IPS-NIHi7 (cell line): Measurements from ENCODE around the gene STK32B.
A peak's percentile ranks its signal among the peaks of the same experiment; 100 is the strongest.

Experiments used
- DNase-seq: peaks from one replicate; pipeline ENCODE4 v3.0.0; 2012; ENCODE audit warnings: mixed read lengths; ENCODE audit errors: extremely low spot score

Gene STK32B

DNA sequence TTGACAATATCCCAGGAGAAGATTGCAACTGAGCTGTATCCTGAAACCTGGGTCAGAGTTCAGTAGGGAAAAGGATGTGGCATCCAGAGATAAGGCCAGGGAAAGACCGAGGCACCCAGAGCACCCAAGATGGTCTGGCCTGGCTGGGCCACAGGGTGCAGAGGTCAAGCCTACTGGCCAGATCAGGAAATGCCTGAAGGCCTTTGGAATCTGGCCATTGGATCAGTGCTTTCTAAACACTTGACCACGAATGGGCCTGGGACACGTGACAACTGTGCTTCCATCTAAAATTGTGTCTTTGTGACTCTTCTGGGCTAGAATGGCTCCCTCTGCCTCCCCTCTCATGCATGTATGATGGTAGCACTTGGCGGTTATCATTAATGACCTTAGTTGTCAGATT, 340.2 kb downstream of the STK32B start:
- no peak for DNase-seq

DNA sequence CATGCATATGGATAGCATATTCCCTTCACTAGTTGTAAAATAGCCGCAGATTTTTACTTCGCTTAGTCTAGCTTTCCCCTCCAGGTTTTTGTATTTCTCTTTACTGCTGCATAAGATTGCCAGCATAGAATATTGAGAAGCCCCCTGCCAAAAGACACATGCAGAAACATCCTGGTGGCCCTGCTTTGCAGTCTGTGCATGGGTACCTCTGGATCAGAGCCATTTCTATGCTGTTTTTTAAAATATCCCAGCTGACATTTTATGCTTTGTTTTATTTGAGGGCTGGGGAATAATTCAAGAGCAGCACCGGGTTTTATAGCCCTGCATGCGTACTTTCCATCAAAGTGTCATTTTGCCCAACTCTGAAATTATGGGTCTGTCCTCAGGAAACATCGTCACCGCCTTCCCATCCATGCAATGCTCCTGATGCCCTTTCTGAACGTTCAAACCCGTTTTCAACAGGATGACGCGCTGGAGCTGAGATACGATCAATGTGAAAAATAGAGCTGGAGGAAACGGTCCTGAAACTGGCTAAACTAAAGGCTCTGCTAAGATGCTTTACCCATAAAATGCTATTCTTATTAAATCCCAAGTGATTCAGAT, 342.7 kb downstream of the STK32B start:
- no peak for DNase-seq

DNA sequence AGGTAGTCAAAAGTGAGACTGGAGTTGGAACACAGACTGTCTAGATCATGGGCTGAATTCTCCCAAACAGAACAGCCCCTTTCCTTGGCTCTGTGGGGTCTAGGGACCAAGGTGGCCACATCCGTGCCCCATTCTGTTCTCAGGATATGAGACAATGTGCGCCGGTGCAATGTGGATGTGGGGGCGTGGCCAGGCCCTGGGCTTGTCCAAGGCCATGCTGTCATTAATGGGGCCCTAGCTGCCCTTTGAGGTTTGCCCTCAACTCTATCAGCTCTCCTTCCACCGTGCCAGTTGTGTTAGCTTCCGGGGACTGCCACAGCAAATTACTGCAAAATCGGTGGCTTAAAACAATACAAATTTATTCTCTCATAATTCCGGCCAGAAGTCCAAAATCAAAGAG, 344.5 kb downstream of the STK32B start:
- DNase-seq = no peak

DNA sequence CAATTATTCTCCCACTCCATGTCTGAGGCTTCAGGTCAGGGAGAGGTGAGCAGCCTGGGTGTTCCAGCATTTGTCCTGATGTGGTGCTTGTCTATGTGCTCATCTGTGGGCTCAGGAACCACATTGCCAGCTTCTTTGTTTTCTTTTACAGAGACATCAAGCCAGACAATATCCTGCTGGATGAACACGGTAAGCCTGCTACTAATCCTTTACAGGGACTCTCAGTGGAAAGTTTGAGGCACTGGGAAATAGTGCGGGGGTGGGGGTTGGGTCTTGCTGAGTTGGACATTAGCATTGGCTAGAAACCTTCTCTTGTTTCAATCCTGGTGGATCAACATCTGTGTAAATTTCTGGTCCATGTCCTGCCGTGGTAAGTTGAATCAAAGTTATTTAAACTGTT, 346.8 kb downstream of the STK32B start:
- no peak for DNase-seq

DNA sequence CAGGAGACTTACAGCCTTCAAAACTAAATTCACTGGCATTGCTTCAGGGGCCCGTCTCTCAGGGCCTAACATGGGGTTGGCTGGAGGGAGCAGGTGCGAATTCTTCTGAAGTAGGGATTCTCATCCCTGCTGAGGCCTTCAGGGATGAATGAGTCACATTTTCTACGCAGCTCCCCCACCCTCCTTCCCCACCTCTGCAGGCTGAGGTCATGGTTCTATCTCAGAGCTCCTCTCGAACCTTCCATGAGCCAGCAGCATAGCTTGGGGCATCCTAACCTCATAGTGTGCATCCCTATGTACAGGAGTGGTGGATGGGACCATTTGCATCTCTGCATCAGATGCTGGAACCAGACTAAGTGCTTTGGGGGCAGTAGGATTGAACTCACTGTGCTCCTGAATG, 347.8 kb downstream of the STK32B start:
- no peak for DNase-seq

DNA sequence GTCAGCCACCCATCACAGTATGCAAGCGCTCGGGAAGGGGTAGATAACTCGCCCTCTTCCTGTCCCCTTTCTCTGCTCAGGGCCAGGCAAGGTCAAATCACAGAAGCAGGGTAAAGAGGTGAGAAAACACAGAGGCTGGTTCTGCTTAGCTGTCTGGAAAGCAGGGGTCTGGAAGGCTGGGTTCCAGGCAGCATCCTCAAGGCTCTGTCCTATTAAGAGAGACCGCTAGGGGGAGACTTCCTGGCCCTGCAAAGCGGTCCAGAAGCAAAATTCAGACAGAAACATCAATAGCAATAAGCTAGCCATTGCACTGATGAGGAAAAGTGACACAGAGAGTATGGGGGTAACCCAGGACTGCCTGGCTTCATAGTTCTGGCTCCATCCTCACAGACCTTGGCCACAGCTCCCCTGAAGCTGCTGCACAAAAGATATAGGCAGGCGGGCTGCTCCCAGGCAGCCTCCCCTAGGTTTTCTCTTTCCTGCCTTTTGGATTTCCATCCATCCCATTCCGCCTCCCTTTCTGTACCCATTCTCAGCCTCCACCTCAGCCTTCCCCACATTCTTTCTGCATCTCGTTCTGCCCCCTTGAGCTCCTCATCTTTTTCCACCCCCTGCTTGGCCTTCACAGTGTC, 348.6 kb downstream of the STK32B start:
- peak; percentile 82 for DNase-seq

DNA sequence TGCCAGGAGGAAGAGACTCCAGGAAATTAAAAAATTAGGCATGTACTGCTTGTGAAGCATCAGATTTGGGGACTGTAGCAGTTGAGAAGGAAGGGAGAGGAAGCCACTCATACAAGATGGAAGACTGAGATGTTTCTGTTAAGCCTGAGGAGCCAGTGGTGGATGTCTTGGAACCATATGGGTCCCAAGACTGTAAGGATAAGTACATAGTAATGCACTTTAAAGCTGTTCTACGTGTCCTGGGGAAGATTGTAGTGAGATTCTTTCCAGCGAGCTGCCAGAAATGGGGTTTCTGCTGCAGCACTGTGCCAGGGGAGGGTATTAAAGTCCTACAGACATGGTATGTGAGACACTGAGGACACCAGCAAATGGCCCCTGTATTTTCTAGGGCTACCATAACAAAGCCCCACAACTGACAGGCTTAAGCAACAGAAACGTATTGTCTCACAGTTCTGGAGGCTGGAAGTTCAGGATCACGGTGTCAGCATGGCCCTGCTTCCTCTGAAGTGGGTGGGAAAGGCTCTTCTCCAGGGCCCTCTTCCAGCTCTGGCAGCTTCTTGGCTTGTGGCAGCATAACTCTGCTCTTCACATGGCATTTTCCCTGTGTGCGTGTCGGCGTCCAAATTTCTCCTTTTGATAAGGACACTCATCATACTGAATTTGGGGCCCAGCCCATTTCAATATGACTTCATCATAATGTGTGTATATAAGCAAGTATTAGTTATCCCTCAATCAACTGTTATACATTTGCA, 352.6 kb downstream of the STK32B start:
- no peak for DNase-seq

DNA sequence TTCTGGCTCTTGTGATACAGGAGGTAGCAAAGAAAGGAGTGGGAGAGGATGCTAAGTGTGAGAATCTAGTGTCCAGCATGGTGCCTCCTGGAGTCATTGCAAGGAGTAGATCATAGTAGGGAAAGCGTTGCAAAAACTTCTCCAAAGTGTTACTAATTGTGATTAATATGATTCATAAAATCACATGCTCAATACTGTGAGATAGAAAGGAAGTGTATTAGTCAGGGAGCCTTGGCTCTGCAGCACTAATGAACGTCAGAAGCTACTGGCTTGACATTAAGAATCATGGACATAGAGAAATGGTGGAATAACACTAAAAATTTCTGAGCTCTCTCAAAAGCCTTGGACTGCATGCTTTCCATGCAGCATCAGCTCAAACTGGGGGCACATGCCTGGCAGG, 358.0 kb downstream of the STK32B start:
- DNase-seq = no peak

DNA sequence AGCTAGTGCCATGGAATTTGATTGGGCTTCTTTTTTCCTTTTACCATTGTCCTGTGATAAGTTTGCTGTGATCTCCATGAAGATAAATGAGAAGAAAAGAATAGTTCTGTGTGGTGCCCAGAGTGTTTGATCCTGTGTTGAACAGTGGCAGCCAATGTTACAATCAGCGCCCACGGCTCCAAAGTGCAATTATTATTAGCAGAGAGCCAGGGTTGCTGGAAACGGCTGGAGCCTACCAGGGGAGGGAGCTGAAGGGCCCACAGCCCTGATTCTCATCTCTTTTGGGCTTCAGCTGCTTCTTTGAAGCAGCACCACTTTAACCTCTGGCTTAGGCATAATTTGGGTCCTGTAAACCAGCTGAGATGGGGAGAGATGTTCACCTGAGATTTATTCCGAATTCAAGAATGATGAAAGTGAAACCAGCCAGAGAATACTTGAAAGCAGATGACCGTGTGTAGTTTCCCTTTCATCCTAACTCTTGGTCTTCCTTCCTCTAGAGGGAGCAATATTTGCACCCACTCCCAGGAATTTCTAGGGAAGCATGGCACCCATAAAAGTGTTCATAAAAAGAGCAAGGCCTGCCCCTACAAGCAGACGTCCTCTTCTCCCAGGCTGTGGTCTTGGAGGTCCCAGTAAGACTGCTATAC, 358.8 kb downstream of the STK32B start:
- no peak for DNase-seq

DNA sequence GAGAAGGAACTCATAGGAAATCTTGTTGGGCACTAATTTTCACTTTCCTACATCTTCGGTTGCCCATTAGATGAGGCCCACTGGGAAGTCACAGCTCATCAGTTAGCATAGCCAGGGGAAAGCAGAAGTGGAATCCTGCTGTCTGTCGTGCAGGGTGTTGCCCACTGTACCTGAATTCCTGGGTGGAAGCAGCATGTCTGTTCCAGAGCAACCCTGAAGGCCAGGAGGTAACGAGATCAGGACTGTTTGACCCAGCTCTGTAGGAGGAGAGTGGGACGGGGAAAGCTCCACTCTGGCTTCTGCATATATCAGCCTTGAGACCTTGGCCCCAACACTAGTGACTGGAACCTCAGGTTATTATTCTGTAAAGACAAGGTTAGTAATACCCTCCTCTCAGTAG, 361.0 kb downstream of the STK32B start:
- DNase-seq = no peak

DNA sequence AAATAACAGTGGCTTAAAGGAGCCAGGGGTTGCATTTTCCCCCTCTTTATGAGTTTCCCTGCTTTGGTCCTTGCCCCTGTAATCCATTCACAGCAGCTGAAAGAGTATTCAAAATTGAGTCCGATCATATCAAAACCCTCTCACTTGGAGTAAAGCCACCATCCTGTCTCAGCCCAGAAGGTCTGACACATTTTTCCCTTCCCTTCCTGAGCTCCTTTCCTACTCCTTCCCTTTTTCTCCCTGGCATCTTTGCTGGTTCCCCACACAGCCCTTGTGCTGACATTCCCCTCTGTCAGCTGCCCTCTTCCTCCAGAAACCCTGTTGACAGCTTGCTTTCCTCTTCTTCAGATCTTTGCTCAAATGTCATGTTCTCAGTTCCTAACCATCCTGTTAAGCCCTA, 361.5 kb downstream of the STK32B start:
- no peak for DNase-seq

DNA sequence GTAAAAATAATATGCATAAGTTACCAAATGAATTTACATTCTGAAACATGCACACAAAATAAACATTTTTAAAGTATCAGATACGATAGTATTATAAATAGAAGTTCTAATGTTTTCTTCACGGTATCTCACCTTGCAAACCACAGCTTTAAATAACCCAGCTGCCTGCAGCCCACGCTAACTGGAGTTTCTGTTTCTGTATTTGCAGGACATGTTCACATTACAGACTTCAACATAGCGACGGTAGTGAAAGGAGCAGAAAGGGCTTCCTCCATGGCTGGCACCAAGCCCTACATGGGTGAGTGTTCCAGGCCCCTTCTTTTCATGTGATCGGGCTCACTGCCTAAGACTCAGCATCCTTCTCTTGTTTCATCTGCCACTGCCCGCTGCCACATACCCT, 365.4 kb downstream of the STK32B start:
- no peak for DNase-seq

DNA sequence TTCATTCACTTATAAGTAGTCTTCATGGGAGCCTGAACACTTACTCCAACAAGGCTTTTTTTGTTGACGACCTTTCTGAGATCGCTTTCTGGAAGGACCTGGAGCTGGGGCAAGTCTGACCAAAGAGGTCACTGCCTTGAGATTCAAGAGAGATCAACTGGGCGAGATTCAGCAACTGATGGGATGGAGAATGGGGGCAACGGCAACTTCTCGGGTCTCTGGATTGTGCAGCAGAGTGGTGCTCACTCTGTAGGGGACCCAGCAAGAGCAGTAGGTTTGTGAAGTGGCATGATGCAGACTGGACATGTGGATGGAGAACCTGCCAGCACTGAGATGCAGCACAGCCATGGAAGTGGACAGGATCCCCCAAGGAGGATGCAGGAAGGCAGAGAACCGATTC, 369.0 kb downstream of the STK32B start:
- DNase-seq = no peak

DNA sequence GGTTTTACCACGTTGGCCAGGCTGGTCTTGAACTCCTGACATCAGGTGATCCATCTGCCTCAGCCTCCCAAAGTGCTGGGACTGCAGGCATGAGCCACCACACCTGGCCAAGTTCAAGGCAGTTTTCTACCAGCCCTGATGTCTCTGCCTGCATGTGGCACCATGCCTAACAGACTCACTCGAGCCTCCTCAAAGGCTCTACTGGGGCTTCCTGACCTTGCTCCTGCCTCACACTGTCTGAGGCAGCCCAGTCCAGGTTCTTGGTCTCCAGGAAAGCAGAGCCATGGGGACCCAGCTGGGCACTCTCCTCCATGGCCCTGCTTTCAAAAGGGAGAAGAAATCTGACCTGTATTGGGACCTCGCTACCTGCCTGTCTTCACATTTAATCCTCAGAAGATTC, 370.1 kb downstream of the STK32B start:
- DNase-seq = no peak

DNA sequence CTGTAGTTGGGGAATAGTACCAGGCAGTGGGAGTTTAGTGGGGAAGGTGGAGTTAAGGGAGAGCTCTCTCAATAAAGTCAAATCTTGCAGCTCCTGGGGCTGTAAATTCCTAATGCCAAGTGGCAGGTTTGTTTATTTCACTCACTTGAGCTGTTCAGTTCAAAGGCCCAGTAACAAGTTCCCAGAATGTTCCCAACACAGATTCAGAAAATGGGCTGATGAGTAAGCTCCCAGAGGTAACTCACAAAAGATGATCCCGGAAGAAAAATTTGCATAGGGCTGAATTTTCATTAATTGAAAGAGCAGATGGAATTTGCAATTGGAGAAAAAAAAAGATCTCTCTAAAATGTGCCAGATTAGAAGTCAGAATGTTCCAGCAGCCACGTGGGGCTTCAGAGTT, 370.9 kb downstream of the STK32B start:
- no peak for DNase-seq

DNA sequence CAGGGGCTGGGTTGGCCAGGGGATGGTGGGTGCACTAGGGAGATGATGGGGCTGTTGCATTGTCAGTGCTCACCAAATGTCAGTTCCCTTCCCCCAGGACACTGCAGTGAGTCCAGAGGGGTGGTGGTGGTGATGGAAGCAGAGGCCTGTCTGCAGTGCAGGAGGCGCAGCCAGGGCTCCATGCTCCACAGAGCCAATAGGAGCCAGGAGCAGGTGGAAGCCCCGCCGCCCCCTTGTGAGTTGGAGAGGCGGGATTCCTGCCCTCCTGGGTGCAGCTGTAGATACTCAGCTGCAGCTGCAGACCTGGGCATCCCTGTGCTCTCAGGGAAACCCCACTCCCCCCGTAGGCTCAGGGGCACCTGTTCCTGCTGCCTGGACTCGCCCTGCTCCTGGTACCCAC, 372.4 kb downstream of the STK32B start:
- no peak for DNase-seq

DNA sequence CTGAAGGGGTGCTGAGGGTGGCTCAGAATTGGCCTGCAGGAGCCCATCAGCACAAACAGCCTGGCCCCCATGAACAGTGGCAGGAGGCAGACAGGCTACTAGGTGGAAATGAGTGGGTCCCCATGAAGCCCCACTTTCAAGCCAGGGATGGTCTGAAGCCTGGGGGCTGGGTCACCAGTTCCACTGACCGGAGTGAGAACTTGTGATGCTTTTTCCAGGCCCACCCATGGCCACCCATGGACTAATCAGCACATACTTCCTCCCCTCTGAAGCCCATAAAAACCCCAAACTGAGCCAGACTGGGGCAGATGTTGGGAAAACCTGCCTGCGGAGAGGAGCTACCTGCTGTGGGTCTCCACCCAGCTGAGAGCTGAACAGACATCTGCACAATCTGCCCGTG, 372.9 kb downstream of the STK32B start:
- no peak for DNase-seq

DNA sequence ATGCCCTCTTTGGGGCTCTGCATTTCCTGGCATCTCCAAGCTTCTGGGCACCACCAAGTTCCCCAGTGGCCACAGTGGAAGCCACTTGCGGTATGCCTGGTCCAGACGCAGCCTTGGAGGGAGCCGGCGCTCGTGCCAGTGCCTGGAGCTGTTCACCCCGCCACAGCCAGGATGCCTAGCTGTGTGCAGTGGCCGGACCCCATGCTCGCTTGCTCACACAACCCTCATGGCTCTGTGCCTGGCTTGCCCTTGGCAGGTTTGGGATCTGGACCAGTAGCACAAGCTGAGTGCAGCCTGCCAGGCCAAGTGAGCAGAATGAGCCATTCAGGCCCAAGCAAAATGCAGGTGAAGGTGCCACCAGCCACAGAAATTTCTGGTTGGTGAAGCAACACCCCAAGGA, 373.6 kb downstream of the STK32B start:
- DNase-seq = no peak

DNA sequence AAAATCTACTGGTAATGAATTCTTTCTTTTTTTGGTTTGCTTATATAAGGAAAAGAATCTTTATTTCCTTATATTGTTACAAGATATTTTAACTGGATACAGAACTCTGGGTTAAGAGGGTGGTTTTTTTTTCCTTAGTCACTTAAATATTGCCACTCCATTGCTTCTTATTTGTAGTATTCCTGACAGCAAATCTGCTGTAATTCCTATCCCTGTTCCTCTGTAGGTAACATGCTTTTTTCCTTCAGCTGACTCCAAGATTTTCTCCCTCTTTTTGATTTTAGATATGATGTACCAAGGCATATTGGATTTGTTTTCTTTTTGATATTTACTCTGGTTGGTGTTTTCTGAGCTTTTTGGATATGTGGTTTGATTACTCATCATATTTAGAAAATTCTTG, 378.5 kb downstream of the STK32B start:
- no peak for DNase-seq

DNA sequence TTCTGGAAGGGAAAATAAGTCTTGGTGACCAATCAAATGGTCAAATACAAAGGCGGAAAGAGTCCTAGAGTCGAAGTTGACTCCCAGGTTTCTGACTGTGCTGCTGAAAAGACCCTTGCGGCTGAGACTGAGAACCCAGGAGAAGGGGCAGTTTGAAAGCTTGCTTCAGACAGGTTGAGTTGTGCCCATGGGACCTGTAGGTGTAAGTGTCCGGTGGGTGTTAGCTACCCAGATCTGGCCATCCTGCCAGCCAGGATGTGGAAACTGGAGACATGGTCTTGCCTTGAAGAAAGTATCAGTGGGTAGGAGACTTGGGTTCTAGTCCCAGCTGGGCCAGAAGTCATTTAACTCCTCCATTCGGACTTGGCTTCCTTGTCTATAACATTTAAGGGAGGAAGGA, 381.9 kb downstream of the STK32B start:
- no peak for DNase-seq

DNA sequence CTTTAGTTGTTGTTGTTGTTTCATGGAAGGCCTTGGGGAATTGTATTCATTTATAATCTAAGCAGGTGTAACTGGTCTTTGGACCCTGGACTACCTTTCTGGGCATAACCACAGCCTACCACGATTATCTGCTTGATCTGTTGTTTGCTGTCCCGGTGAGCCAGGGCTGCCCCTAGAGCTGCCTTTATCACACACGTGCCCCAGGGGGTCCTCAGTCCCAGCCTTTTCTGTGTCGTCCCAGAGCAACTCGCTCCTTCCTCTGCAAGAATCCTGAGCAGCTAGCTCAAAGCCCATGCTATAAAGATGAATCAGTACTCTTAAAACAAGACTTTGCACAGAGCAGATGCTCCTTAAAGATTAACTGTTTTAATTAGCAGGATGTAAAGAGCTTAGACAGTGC, 383.9 kb downstream of the STK32B start:
- peak; percentile 31 for DNase-seq

DNA sequence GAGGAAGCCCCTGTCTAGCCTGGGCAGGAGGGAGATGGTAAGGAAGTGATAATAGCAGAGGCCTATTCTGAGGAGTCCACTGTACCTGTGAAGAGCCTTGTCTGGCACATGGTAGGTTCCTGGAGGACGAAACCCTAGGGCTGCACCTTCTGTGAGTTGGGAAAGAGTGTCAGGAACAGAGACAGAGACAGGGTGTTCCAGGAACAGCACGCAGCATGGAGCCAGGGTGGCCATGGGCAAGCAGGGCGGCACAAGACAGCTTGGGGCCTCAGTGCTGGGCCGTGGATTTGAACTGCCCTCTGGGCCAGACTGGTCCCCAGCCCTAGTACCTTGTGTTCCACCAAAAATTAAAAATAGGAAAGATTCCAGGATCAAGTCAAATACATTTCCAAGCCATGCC, 384.5 kb downstream of the STK32B start:
- DNase-seq = no peak
